HEK293T (cell line): ENCODE measurements around the gene PCBP1.
"Not testable (repeated sequence)": the region's sequence is repeated elsewhere in the genome, so short reads cannot be mapped to it uniquely, and the experiment has no call there.

Experiments
- CTCF ChIA-PET: fragments of 350-600 bp; formaldehyde crosslinking; extraction: SDS; loops from one replicate; lab custom pipeline; 2021; ENCODE audit warnings: antibody characterized with exemption, inconsistent platforms; lab: Yijun Ruan, JAX
- POLR2A ChIA-PET: fragments of 350-600 bp; formaldehyde crosslinking; extraction: SDS; loops from one replicate; lab custom pipeline; 2020; ENCODE audit warnings: antibody characterized with exemption, inconsistent platforms; lab: Yijun Ruan, JAX
- DNase-seq: peaks from one replicate; pipeline ENCODE4 v3.0.0; 2012; ENCODE audit warnings: mixed read lengths; ENCODE audit errors: extremely low spot score
- ARNT ChIP-seq: fragments of 450-650 bp; IDR thresholded peaks from 2 replicates; pipeline ENCODE4 v1.6.1; 2017; ENCODE audit warnings: mild to moderate bottlenecking
- BHLHE40 ChIP-seq: fragments of 450-650 bp; IDR thresholded peaks from 2 replicates; pipeline ENCODE4 v1.6.1; 2016; ENCODE audit warnings: mild to moderate bottlenecking, moderate library complexity, borderline replicate concordance
- CTBP1 ChIP-seq: fragments of 450-650 bp; IDR thresholded peaks from 2 replicates; pipeline ENCODE4 v1.6.1; 2016; ENCODE audit warnings: borderline replicate concordance
- ELF4 ChIP-seq: fragments of 450-650 bp; IDR thresholded peaks from 2 replicates; pipeline ENCODE4 v1.6.1; 2017; ENCODE audit warnings: antibody characterized with exemption
- FOXA1 ChIP-seq: fragments of 450-650 bp; IDR thresholded peaks from 2 replicates; pipeline ENCODE4 v1.6.1; 2016; ENCODE audit warnings: mild to moderate bottlenecking
- FOXK2 ChIP-seq: fragments of 450-650 bp; IDR thresholded peaks from 2 replicates; pipeline ENCODE4 v1.6.1; 2016; ENCODE audit warnings: mild to moderate bottlenecking
- FOXM1 ChIP-seq: fragments of 450-650 bp; IDR thresholded peaks from 2 replicates; pipeline ENCODE4 v1.6.1; 2017; ENCODE audit warnings: mild to moderate bottlenecking, borderline replicate concordance
- HDGF ChIP-seq: fragments of 450-650 bp; IDR thresholded peaks from 2 replicates; pipeline ENCODE4 v1.6.1; 2017; ENCODE audit warnings: antibody characterized with exemption, borderline replicate concordance
- L3MBTL2 ChIP-seq: fragments of 450-650 bp; conservative IDR thresholded peaks from 2 replicates; pipeline ENCODE4 v1.6.1; 2016; ENCODE audit warnings: mild to moderate bottlenecking
- LEF1 ChIP-seq: fragments of 450-650 bp; IDR thresholded peaks from 2 replicates; pipeline ENCODE4 v1.6.1; 2017; ENCODE audit warnings: mild to moderate bottlenecking, borderline replicate concordance
- NFRKB ChIP-seq: fragments of 450-650 bp; IDR thresholded peaks from 2 replicates; pipeline ENCODE4 v1.6.1; 2016; ENCODE audit warnings: mild to moderate bottlenecking, moderate library complexity
- PKNOX1 ChIP-seq: fragments of 450-650 bp; IDR thresholded peaks from 2 replicates; pipeline ENCODE4 v1.6.1; 2016
- SP1 ChIP-seq: fragments of 450-650 bp; IDR thresholded peaks from 2 replicates; pipeline ENCODE4 v1.6.1; 2017
- SUZ12 ChIP-seq: fragments of 450-650 bp; IDR thresholded peaks from 2 replicates; pipeline ENCODE4 v1.6.1; 2016; ENCODE audit warnings: mild to moderate bottlenecking
- TARDBP ChIP-seq: fragments of 450-650 bp; IDR thresholded peaks from 2 replicates; pipeline ENCODE4 v1.6.1; 2016
- ZNF384 ChIP-seq: fragments of 450-650 bp; IDR thresholded peaks from 2 replicates; pipeline ENCODE4 v1.6.1; 2016

Gene PCBP1

GRCh38 chr2:70101174-70101573 lies 13.9 kb downstream of the PCBP1 start:
- ChIA-PET POLR2A (interaction anchor here (1.0 kb wide), 1 partner anchor 23 kb away, joined by 3 read pairs; no protein-coding TSS in a partner anchor), CTCF (no interaction called here)
- no peak for DNase-seq

DNA sequence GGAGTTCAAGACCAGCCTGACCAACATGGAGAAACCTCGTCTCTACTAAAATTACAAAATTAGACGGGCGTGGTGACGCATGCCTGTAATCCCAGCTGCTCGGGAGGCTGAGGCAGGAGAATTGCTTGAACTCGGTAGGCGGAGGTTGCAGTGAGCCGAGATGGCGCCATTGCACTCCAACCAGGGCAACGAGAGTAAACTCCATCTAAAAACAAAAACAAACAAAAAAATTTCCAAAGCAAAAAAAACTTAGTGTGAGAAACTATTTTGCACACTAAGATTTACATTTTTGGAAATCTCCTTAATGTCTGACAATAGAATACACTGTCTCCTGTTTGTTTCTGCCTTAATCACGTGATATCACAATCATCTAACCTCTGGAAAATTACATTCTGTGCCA lies 14.4 kb downstream of the PCBP1 start:
- DNase-seq, CTCF ChIA-PET, POLR2A ChIA-PET: not testable (repeated sequence)

More at GRCh38 chr2:70101174-70101573, 13.9 kb downstream of the PCBP1 start:
- TF ChIP-seq SP1 (no peak), LEF1 (no peak), ELF4 (no peak), FOXA1 (no peak), L3MBTL2 (no peak), SUZ12 (no peak), HDGF (no peak), PKNOX1 (no peak), TARDBP (no peak), FOXK2 (no peak), CTBP1 (no peak), ARNT (no peak), NFRKB (no peak), ZNF384 (no peak), BHLHE40 (no peak), FOXM1 (no peak)

DNA sequence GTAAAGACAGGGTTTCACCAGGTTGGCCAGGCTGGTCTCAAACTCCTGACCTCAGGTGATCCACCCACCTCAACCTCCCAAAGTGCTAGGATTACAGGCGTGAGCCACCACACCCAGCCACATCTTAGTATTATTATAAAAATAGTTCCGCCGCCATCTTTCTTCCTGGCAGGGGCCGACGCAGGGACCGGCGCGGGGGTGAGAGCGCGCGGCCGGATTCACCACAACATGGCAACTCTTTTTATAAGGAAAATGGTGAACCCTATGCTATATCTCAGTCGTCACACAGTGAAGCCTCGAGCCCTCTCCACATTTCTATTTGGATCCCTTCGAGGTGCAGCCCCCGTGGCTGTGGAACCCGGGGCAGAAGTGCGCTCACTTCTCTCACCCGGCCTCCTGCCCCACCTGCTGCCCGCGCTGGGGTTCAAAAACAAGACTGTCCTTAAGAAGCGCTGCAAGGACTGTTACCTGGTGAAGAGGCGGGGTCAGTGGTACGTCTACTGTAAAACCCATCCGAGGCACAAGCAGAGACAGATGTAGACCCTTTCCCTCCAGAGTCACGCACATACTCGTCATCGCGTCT lies 15.1 kb downstream of the PCBP1 start:
- CTCF ChIA-PET, POLR2A ChIA-PET, DNase-seq: not testable (repeated sequence)

GRCh38 chr2:70103531-70104061 lies 16.3 kb downstream of the PCBP1 start:
- ChIA-PET POLR2A (interaction anchor here (1.3 to 2.3 kb wide), 5 partner anchors 10 to 154 kb away, joined by 3 to 19 read pairs (median 8); partner anchors contain the start of gene PCYOX1), CTCF (interaction anchor here (0.6 to 1.2 kb wide), 4 partner anchors 8 to 786 kb away, joined by 3 read pairs; no protein-coding TSS in a partner anchor)
- no peak for DNase-seq
- TF ChIP-seq FOXA1 (no peak), FOXM1 (no peak), SUZ12 (no peak), HDGF (no peak), BHLHE40 (no peak), ZNF384 (no peak), TARDBP (no peak), CTBP1 (no peak), ELF4 (no peak), L3MBTL2 (no peak), ARNT (no peak), SP1 (no peak), PKNOX1 (no peak), LEF1 (no peak)

DNA sequence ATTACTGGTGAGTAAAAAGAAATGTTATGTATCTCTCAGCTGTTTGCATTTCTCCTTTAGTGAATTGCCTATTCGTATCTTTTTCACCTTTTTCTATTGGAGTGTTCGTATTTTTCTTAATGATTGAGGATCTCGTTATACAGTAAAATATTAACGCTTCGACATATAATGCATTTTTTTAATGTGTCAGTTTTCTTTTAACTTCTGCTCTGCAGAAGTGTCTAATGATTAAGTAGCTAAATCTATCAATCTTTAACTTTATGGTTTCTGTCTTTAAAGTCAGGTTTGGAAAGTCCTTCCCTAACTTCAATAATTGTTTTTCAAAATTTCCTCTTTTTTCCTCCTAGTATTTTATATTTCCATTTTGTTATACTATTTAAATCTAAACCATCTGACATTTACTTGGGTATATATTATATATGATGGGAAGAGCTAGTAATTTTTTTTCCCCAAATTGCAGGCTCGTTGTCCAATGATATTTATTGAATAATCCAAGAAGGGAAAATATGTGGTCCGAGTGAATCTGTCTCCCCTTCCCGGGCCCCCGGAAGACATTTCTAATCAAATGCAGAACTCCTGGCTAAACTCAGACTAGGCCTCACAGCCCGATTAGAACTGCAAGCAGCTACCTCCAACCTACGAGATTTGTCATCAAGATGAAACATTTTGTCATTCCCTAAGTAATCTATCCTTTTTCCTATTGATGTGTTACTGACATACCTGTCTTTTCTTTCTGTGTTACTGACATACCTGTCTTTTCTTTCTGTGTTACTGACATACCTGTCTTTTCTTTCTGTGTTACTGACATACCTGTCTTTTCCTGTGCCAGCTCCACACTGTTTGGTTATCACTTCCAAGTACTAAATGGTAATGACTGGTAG lies 17.2 kb downstream of the PCBP1 start:
- ChIA-PET CTCF (interaction anchor here (0.6 to 1.2 kb wide), 3 partner anchors 9 to 34 kb away, joined by 3 read pairs; no protein-coding TSS in a partner anchor), POLR2A (interaction anchor here (0.8 to 2.3 kb wide), 8 partner anchors 11 to 190 kb away, joined by 3 to 19 read pairs (median 7); partner anchors contain the start of gene PCYOX1)
- TF ChIP-seq HDGF (no peak), L3MBTL2 (no peak), SP1 (no peak), FOXM1 (peak; percentile 14; the same call in 1 of the 2 replicates)
- DNase-seq = peak; percentile 59

DNA sequence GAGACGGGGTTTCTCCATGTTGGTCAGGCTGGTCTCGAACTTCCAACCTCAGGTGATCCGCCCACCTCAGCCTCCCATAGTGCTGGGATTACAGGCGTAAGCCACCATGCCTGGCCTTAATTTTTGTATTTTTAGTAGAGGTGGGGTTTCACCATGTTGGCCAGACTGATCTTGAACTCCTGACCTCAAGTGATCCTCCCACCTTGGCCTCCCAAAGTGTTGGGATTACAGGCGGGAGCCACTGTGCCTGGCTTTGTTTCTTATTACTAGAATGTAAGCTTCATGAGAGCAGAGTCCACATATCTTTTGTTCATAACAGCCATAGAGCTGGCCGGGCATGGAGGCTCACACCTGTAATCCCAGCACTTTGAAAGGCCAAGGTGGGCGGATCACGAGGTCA lies 18.9 kb downstream of the PCBP1 start:
- CTCF ChIA-PET, DNase-seq: not testable (repeated sequence)
- POLR2A ChIA-PET = interaction anchor here (1.0 kb wide), 1 partner anchor 25 kb away, joined by 4 read pairs; no protein-coding TSS in a partner anchor

DNA sequence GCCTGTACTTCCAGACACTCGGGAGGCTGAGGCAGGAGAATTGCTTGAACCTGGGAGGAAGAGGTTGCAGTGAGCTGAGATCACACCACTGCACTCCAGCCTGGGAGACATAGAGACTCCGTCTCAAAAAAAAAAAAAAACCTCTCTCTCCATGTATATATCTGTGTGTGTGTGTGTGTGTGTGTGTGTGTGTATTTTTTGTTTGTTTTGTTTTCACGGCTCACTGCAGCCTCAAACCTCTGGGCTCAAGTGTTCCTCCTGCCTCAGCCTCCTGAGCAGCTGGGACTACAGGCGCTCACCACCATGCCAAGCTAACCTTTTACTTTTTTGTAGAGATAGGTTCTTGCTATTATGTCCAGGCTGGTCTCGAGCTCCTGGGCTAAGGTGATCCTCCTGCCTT lies 23.1 kb downstream of the PCBP1 start:
- CTCF ChIA-PET, DNase-seq: not testable (repeated sequence)
- peak; percentile 93 for TF ChIP-seq ZNF384
- POLR2A ChIA-PET = interaction anchor here (0.8 to 4.3 kb wide), 5 partner anchors 8 to 80 kb away, joined by 3 to 41 read pairs (median 4); partner anchors contain the start of gene C2orf42
